ENCODE measurements around the gene MSRB3. TPM values are rescaled to one million over a fixed set of nuclear protein-coding genes. Genes with fewer than 3 reads are reported as not detected.

The MSRB3 gene
- total RNA-seq, 1 donor from 2014 or later = 8.3 TPM

- TF ChIP-seq CTCF (conservative IDR thresholded peaks at IDR 0.05) = peak; percentile 58
- H3K9me3 Mint-ChIP-seq = peaks cover 5% of the 10 kb centered on the region
- H3K27me3 Mint-ChIP-seq (ENCODE audit: low read depth) = no peaks in the 10 kb centered on the region
- H3K27ac Mint-ChIP-seq (ENCODE audit: unreplicated experiment) = no peak overlapping the region
- DNase-seq (ENCODE audit: low read depth, low spot score) = no peak
- peaks cover 3% of the 10 kb centered on the region for H3K4me1 Mint-ChIP-seq
- H3K4me3 Mint-ChIP-seq = no peak overlapping the region
- H3K36me3 Mint-ChIP-seq (ENCODE audit: low read depth) = no peaks in the 10 kb centered on the region
Measured at GRCh38 chr12:65300679-65301349, 22.3 kb downstream of the MSRB3 start.

- H3K4me3 Mint-ChIP-seq = no peak overlapping the region
- no peak for TF ChIP-seq CTCF (conservative IDR thresholded peaks at IDR 0.05)
- H3K27ac Mint-ChIP-seq (ENCODE audit: unreplicated experiment) = no peak overlapping the region
- no peaks in the 10 kb centered on the region for H3K36me3 Mint-ChIP-seq (ENCODE audit: low read depth)
- H3K4me1 Mint-ChIP-seq = peaks cover 12% of the 10 kb centered on the region
- H3K9me3 Mint-ChIP-seq = no peaks in the 10 kb centered on the region
- no peaks in the 10 kb centered on the region for H3K27me3 Mint-ChIP-seq (ENCODE audit: low read depth)
- no peak for DNase-seq (ENCODE audit: low read depth, low spot score)
Measured at GRCh38 chr12:65302891-65303290, 24.4 kb downstream of the MSRB3 start.

GRCh38 chr12:65305346-65305950 is 27.0 kb downstream of the MSRB3 start:
- DNase-seq (ENCODE audit: low read depth, low spot score) = no peak
- no peak overlapping the region for H3K4me3 Mint-ChIP-seq
- no peaks in the 10 kb centered on the region for H3K36me3 Mint-ChIP-seq (ENCODE audit: low read depth)
- peaks cover 19% of the 10 kb centered on the region for H3K4me1 Mint-ChIP-seq
- no peaks in the 10 kb centered on the region for H3K27me3 Mint-ChIP-seq (ENCODE audit: low read depth)
- no peaks in the 10 kb centered on the region for H3K9me3 Mint-ChIP-seq
- H3K27ac Mint-ChIP-seq (ENCODE audit: unreplicated experiment) = peak overlapping the region; percentile 53
- no peak for TF ChIP-seq CTCF (conservative IDR thresholded peaks at IDR 0.05)

GRCh38 chr12:65306366-65307168 is 28.1 kb downstream of the MSRB3 start:
- peaks cover 19% of the 10 kb centered on the region for H3K4me1 Mint-ChIP-seq
- H3K36me3 Mint-ChIP-seq (ENCODE audit: low read depth) = no peaks in the 10 kb centered on the region
- no peaks in the 10 kb centered on the region for H3K27me3 Mint-ChIP-seq (ENCODE audit: low read depth)
- H3K27ac Mint-ChIP-seq (ENCODE audit: unreplicated experiment) = no peak overlapping the region
- no peak overlapping the region for H3K4me3 Mint-ChIP-seq
- peak; percentile 23 for DNase-seq (ENCODE audit: low read depth, low spot score)
- TF ChIP-seq CTCF (conservative IDR thresholded peaks at IDR 0.05) = peak; percentile 77
- H3K9me3 Mint-ChIP-seq = no peaks in the 10 kb centered on the region

- Mint-ChIP-seq H3K9me3 (no peaks in the 10 kb centered on the region), H3K4me3 (no peak overlapping the region), H3K4me1 (peaks cover 19% of the 10 kb centered on the region), H3K27me3 (ENCODE audit: low read depth) (no peaks in the 10 kb centered on the region), H3K36me3 (ENCODE audit: low read depth) (no peaks in the 10 kb centered on the region), H3K27ac (ENCODE audit: unreplicated experiment) (peak overlapping the region; percentile 23)
- TF ChIP-seq CTCF (conservative IDR thresholded peaks at IDR 0.05) = no peak
- DNase-seq (ENCODE audit: low read depth, low spot score) = no peak
Measured at GRCh38 chr12:65307169-65307501, 28.7 kb downstream of the MSRB3 start.

Data from neural crest cell (in vitro differentiated cells).